Activated T-cell treated with anti-CD3 and anti-CD28 coated beads for 24 hours (primary cell): ENCODE results near the gene SUOX.
"Not testable (repeated sequence)": the region's sequence is repeated elsewhere in the genome, so short reads cannot be mapped to it uniquely, and the experiment has no call there.

Source experiments
- DNase-seq: peaks from one replicate; pipeline ENCODE4 v3.0.0-alpha.2; 2020; ENCODE audit warnings: low read depth

SUOX gene

GRCh38 chr12:55996715-55997534 is at the start of gene SUOX:
TSS of gene SUOX (plus strand) at chr12:55997276. CDS start at chr12:56002222, 4,946 bp downstream.
- DNase-seq = peak; percentile 8

DNA sequence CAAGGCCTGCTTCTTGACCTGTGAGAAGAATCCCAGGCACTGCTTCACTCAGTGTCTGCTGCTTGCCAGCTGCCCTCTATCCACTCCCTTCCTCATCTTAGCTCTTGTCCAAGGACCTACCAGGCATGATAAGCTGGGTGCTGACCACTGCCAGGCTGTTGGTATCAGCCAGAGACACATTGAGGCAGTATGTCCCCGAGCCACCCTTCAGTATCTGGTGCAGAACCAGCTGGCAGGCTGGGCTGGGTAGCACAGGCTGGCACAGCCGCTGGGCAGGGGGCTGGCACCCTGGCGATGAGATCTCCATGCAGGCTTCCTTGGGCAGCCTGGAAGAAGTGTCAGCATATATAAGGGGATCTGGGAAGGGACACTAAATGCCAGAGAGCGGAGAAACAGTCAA is 41.7 kb upstream of the SUOX start:
- DNase-seq = no peak

GRCh38 chr12:55955800-55956508 is 41.1 kb upstream of the SUOX start:
- no peak for DNase-seq

DNA sequence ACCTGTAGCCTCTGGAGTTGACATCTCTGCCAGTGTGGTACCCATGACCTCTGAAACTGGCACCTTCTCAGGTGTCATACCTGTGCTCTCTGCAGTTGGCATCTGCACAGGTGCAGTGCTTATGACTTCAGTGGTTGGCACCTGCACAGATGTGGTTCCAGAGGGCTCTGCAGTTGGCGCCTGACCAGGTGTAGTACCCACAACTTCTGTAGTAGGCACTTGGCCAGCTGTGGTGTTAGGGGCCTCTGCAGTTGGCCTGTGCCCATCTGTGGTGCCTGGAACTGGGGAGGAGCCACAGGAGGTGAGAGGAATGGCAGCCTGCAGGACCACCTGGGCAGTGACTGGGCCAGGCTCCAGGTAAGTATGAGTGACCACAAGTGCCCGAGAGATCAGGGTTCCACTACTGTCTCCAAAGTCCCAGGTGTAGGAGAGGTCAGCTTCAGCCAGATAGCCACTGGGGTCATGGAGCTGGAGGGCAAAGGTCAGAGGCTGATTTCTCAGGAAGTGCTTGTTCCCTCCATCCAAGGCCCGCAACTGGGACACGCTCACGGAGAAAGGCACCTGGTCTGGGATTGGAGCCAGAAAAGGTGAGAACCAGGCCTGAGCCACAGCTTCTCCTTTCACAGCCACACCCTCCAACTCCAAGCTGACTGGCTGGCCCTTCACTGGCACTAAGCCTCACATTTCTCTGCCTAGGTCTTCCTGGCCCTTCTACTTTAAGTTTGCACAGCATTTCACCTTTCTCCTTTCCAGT is 39.8 kb upstream of the SUOX start:
- no peak for DNase-seq

DNA sequence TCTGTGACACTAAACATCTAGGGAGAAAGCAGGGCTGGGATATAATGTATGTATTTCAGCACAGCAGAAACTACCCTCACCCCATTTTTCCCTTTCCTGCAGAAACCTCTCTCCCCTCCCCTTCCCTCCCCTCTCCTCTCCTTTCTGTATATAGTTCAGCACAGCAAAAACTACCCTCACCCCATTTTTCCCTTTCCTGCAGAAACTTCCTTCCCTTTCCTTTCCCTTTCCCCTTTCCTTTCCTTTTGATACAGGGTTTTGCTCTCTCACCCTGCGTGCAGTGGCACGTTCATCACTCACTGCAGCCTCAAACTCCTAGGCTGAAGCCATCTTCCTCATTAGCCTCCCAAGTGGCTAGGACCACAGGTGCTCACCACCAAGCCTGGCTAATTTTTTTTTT is 33.3 kb upstream of the SUOX start:
- DNase-seq = no peak

- no peak for DNase-seq
Measured at GRCh38 chr12:55965240-55965639, 31.8 kb upstream of the SUOX start.

- no peak for DNase-seq
Measured at GRCh38 chr12:55965941-55966407, 31.1 kb upstream of the SUOX start, which contains the start of gene PMEL. TSS of gene PMEL (minus strand) at chr12:55966042. CDS start at chr12:55966011, 31 bp downstream.

DNA sequence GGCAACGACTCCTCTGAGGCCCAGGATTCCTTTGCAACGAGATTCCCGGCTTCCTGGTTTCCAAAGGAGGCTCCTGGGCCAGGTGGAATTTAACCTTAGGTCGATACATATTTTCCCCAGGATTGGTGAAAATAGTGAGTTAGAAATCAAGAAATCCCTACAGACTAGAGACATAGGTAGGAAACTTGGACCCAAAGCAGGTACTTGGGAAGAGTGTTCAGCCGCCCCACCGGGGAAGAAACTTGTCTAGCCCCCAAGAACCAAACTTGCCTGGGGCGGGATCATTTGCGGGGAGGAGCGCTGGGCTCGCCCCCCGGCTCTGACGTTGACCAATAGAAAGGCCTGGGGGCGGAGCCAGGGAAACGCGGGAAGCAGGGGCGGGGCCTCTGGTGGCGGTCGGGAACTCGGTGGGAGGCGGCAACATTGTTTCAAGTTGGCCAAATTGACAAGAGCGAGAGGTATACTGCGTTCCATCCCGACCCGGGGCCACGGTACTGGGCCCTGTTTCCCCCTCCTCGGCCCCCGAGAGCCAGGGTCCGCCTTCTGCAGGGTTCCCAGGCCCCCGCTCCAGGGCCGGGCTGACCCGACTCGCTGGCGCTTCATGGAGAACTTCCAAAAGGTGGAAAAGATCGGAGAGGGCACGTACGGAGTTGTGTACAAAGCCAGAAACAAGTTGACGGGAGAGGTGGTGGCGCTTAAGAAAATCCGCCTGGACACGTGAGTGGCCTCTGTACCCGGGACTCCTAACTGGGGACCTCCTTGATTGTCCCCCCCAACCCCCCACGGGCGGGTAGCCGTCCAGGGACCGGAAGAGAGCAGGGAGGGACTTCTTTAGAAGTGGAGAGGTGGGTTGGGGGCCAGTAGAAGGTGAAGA is 30.4 kb upstream of the SUOX start, which contains the start of gene CDK2:
Gene CDK2, plus strand, starts transcription at position 423 of the 874 bp plus-strand sequence. Its CDS starts 179 bp downstream, at position 602.
- peak; percentile 88 for DNase-seq

DNA sequence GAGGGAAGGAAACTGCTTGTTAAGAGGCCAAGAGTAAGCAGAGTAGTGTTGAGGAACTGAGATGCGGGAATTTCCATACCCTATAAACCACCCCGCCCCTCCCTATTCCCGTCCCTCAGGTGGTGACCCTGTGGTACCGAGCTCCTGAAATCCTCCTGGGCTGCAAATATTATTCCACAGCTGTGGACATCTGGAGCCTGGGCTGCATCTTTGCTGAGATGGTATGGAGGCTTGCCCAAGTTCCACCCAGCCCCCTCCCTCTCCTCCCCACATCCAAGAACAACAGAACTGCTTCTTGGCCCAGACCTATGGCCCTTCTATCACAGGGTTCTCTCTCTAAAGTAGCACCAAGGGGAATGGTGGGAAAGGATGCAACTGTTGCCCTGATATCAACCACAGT is 27.7 kb upstream of the SUOX start:
- DNase-seq = no peak

GRCh38 chr12:55970775-55971174 is 26.3 kb upstream of the SUOX start:
- no peak for DNase-seq

- DNase-seq = no peak
Measured at GRCh38 chr12:55972042-55972441, 25.0 kb upstream of the SUOX start.

DNA sequence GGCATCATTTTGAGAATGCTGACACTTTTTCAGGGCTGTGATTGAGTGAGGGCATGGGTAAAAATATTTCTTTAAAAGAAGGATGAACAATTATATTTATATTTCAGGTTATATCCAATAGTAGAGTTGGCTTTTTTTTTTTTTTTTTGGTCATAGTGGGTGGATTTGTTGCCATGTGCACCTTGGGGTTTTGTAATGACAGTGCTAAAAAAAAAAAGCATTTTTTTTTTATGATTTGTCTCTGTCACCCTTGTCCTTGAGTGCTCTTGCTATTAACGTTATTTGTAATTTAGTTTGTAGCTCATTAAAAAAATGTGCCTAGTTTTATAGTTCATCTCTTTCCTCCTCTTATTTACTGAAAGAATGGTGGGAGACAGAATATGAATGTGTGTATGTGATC is 24.6 kb upstream of the SUOX start:
- DNase-seq = no peak

GRCh38 chr12:55972911-55973598 is 24.0 kb upstream of the SUOX start:
- no peak for DNase-seq

GRCh38 chr12:55973599-55974307 is 23.3 kb upstream of the SUOX start, which contains the start of gene RAB5B:
TSS of gene RAB5B (plus strand) at chr12:55974078. CDS start at chr12:55986961, 12,883 bp downstream.
- peak; percentile 97 for DNase-seq

DNA sequence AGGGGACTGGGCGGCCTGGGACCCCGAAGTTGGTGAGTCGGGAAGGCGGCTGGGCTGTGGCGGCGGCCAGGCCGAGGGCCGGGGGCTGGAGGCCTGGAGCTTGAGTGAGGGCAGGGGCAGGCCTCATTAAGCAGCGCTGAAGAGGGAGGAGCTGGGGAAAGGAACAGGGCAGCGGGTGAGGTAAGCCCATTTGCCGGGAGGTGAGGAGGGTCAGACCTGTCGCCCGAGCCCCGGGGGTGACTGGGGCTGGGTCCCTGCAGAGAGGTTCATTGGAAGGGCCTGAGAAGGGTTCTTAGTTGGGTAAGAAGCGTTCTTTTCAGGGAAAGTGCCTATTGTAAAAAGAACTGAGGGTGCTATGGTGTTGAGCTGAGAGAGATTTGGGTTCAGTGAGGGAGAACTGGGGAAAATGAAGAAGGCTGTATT is 22.8 kb upstream of the SUOX start:
- DNase-seq = peak; percentile 12

GRCh38 chr12:55978393-55978792 is 18.7 kb upstream of the SUOX start:
- no peak for DNase-seq

- no peak for DNase-seq
Measured at GRCh38 chr12:55979069-55979468, 18.0 kb upstream of the SUOX start.

- DNase-seq = not testable (repeated sequence)
Measured at GRCh38 chr12:55981882-55982281, 15.2 kb upstream of the SUOX start.

GRCh38 chr12:55982319-55982936 is 14.6 kb upstream of the SUOX start:
- DNase-seq = no peak
